Liver (tissue), 9 donors: Measurements from ENCODE around the gene BNC2. TPM values are rescaled to one million over a fixed set of nuclear protein-coding genes. Genes with fewer than 3 reads are reported as not detected.

Source experiments
- DNase-seq: peaks from one replicate; pipeline ENCODE4 v3.0.0-alpha.2; 2017; ENCODE audit warnings: low spot score
- H3K27ac ChIP-seq, 2 donors: one replicate each; pipeline ENCODE4 v1.7.0; 2013; ENCODE audit warnings: inconsistent platforms in 2 of 2, low read length in 2 of 2, control low read depth in 1 of 2, low read depth in 1 of 2, mild to moderate bottlenecking in 1 of 2
- H3K27me3 ChIP-seq, 4 donors: one replicate each; pipeline versions ENCODE4 v1.6.1 to v1.7.0; 2013; ENCODE audit warnings: low read length in 3 of 4, inconsistent platforms in 1 of 4, mild to moderate bottlenecking in 1 of 4, moderate library complexity in 1 of 4; ENCODE audit not compliant: control insufficient read depth in 4 of 4, insufficient read depth in 4 of 4
- H3K36me3 ChIP-seq, 4 donors: one replicate each; pipeline versions ENCODE4 v1.6.1 to v1.7.0; 2013; ENCODE audit warnings: low read length in 3 of 4, mild to moderate bottlenecking in 3 of 4, low read depth in 1 of 4, moderate library complexity in 1 of 4; ENCODE audit not compliant: control insufficient read depth in 4 of 4, insufficient read depth in 3 of 4
- H3K4me1 ChIP-seq, 4 donors: one replicate each; pipeline versions ENCODE4 v1.6.1 to v1.7.0; 2013; ENCODE audit warnings: low read length in 3 of 4, mild to moderate bottlenecking in 3 of 4, moderate library complexity in 1 of 4; ENCODE audit not compliant: control insufficient read depth in 4 of 4, insufficient read depth in 4 of 4
- H3K4me3 ChIP-seq, 3 donors: one replicate each; pipeline versions ENCODE4 v1.6.1 to v1.7.0; 2013; ENCODE audit warnings: low read length in 3 of 3, control low read depth in 1 of 3, low read depth in 1 of 3, mild to moderate bottlenecking in 1 of 3
- H3K9ac ChIP-seq, 2 donors: one replicate each; pipeline ENCODE4 v1.7.0; 2013; ENCODE audit warnings: low read length in 2 of 2, mild to moderate bottlenecking in 2 of 2, moderate library complexity in 2 of 2, control low read depth in 1 of 2, low read depth in 1 of 2
- H3K9me3 ChIP-seq, 4 donors: one replicate each; pipeline versions ENCODE4 v1.6.1 to v1.7.0; 2013; ENCODE audit warnings: low read length in 3 of 4; ENCODE audit not compliant: control insufficient read depth in 4 of 4
- ATF3 ChIP-seq: IDR thresholded peaks from 2 replicates; pipeline ENCODE4 v1.6.1; 2016; ENCODE audit warnings: antibody characterized with exemption
- CTCF ChIP-seq: fragments of 150-350 bp; IDR thresholded peaks from 2 replicates; pipeline ENCODE4 v1.5.1; 2017; ENCODE audit warnings: improper control_type of control experiment, low read depth, low read length; ENCODE audit not compliant: missing input control
- FOXA1 ChIP-seq: IDR thresholded peaks from 2 replicates; pipeline ENCODE4 v1.6.1; 2016; ENCODE audit warnings: antibody characterized with exemption
- FOXA2 ChIP-seq: IDR thresholded peaks from 2 replicates; pipeline ENCODE4 v1.6.1; 2016; ENCODE audit warnings: antibody characterized with exemption
- JUND ChIP-seq, 2 donors: IDR thresholded peaks; 2 replicates each; pipeline ENCODE4 v1.6.1; 2016; ENCODE audit warnings: antibody characterized with exemption in 2 of 2
- RAD21 ChIP-seq, 2 donors: IDR thresholded peaks; 2 replicates each; pipeline ENCODE4 v1.6.1; 2016; ENCODE audit warnings: antibody characterized with exemption in 2 of 2, mild to moderate bottlenecking in 2 of 2
- REST ChIP-seq: IDR thresholded peaks from 2 replicates; pipeline ENCODE4 v1.6.1; 2016; ENCODE audit warnings: antibody characterized with exemption, mild to moderate bottlenecking
- RXRA ChIP-seq, 2 donors: IDR thresholded peaks; 2 replicates each; pipeline ENCODE4 v1.6.1; 2017 to 2018; ENCODE audit warnings: antibody characterized with exemption in 2 of 2, mild to moderate bottlenecking in 1 of 2
- TAF1 ChIP-seq: conservative IDR thresholded peaks from 2 replicates; pipeline ENCODE4 v1.6.1; 2016; ENCODE audit warnings: antibody characterized with exemption, mild to moderate bottlenecking
- YY1 ChIP-seq: IDR thresholded peaks from 2 replicates; pipeline ENCODE4 v1.6.1; 2016; ENCODE audit warnings: antibody characterized with exemption, mild to moderate bottlenecking
- WGBS: extraction: QIAGEN DNeasy Blood & Tissue Kit; methylation state at CpG from one replicate; pipeline ENCODE4 v1.1.7; 2013; 5-methylcytosine and 5-hydroxymethylcytosine counted together
- polyA plus RNA-seq, 2 donors: library from polyadenylated mRNA; stranded (reverse) in 1 of 2; unstranded in 1 of 2; fragments of 200-250 nt in 1 of 2; fragments of >200 nt in 1 of 2; fragmentation: Nextera tagmentation in 1 of 2; extraction: Ambion mirVana in 1 of 2; gene quantifications; one replicate each; pipeline versions ENCODE4 v1.2.1 to v1.2.3, GENCODE V29; 2013 to 2015
- total RNA-seq, 2 donors: library from RNA; depleted of rRNA; stranded (reverse); fragments of >200 nt; gene quantifications; one replicate each; pipeline ENCODE4 v1.2.3, GENCODE V29; 2014
- donor health status: healthy.
- donor health status: healthy.
- donor health status: healthy.
- donor health status: healthy.
- donor health status: healthy.

BNC2 gene
- total and polyA plus RNA-seq, 4 donors: 0.07 to 0.67 (median 0.08) TPM

- Histone ChIP-seq H3K36me3 (no peaks in the 10 kb centered on the region), H3K27me3 (peaks cover 0 to 3% (median 0%) of the 10 kb centered on the region in 4 donors), H3K4me3 (no peak overlapping the region), H3K4me1 (no peaks in the 10 kb centered on the region), H3K9ac (no peak overlapping the region), H3K27ac (no peak overlapping the region), H3K9me3 (no peaks in the 10 kb centered on the region)
- no peak for DNase-seq
- 81% methylated on average over 5 of the region's 5 CpGs for WGBS
- TF ChIP-seq ATF3 (no peak), RAD21 (IDR thresholded peaks at IDR 0.05) (no peak), JUND (IDR thresholded peaks at IDR 0.05) (no peak), CTCF (no peak), TAF1 (no peak), REST (no peak)
Measured at GRCh38 chr9:16796304-16796825, 74.1 kb downstream of the BNC2 start.

- H3K36me3 ChIP-seq: no peaks in the 10 kb centered on the region
- TF ChIP-seq RXRA (IDR thresholded peaks at IDR 0.05) (peak in 1 of 2 donors; percentile 4), RAD21 (IDR thresholded peaks at IDR 0.05) (no peak)
- no peaks in the 10 kb centered on the region for H3K4me1 ChIP-seq
- H3K9me3 ChIP-seq: no peaks in the 10 kb centered on the region
- no peak overlapping the region for H3K9ac ChIP-seq
- H3K27me3 ChIP-seq: peaks cover 0 to 3% (median 0%) of the 10 kb centered on the region in 4 donors
- no peak for DNase-seq
- H3K27ac ChIP-seq: peak overlapping the region in 1 of 2 donors; percentile 11
- WGBS: 64% methylated on average over 9 of the region's 9 CpGs
- H3K4me3 ChIP-seq: no peak overlapping the region
Measured at GRCh38 chr9:16794871-16795639, 75.4 kb downstream of the BNC2 start.

- Histone ChIP-seq H3K27me3 (peaks cover 0 to 3% (median 0%) of the 10 kb centered on the region in 4 donors), H3K27ac (no peak overlapping the region), H3K36me3 (no peaks in the 10 kb centered on the region), H3K9ac (no peak overlapping the region), H3K4me1 (no peaks in the 10 kb centered on the region), H3K9me3 (no peaks in the 10 kb centered on the region), H3K4me3 (no peak overlapping the region)
- no peak for TF ChIP-seq FOXA1
- no peak for TF ChIP-seq FOXA2
- no peak for TF ChIP-seq TAF1
- TF ChIP-seq YY1: no peak
- no peak for DNase-seq
- 93% methylated on average over 4 of the region's 4 CpGs for WGBS
Measured at GRCh38 chr9:16794103-16794502, 76.4 kb downstream of the BNC2 start.
